Chondrocyte (in vitro differentiated cells): ENCODE results near the gene TCAP. TPM values are rescaled to one million over a fixed set of nuclear protein-coding genes. Genes with fewer than 3 reads are reported as not detected.

Source experiments
- DNase-seq: peaks from one replicate; pipeline ENCODE4 v3.0.0; 2021; ENCODE audit warnings: mixed read lengths, low spot score
- H3K27ac Mint-ChIP-seq: one replicate; pipeline ENCODE4 v1.8.0; 2021; ENCODE audit warnings: mild to moderate bottlenecking, moderate library complexity, mixed read lengths; ENCODE audit not compliant: unreplicated experiment
- H3K27me3 Mint-ChIP-seq: 2 replicates; pipeline ENCODE4 v1.8.0; 2021; ENCODE audit warnings: low read depth, mixed read lengths
- H3K36me3 Mint-ChIP-seq: 2 replicates; pipeline ENCODE4 v1.8.0; 2021; ENCODE audit warnings: low read depth, mixed read lengths
- H3K4me1 Mint-ChIP-seq: 2 replicates; pipeline ENCODE4 v1.8.0; 2021; ENCODE audit warnings: low read depth, mild to moderate bottlenecking, mixed read lengths
- H3K4me3 Mint-ChIP-seq: one replicate; pipeline ENCODE4 v1.8.0; 2021; ENCODE audit warnings: mild to moderate bottlenecking, moderate library complexity, mixed read lengths; ENCODE audit not compliant: unreplicated experiment
- H3K9me3 Mint-ChIP-seq: 2 replicates; pipeline ENCODE4 v1.8.0; 2021; ENCODE audit warnings: low read depth, mixed read lengths
- total RNA-seq: library from RNA; stranded (reverse); gene quantifications from 3 replicates; pipeline ENCODE4 v1.2.1, GENCODE V29; 2021
- TF ChIP-seq, protein P1 (sequence below): fragments of 200-600 bp; sonication (generic); IDR thresholded peaks from 2 replicates; pipeline ENCODE4 v1.5.0; 2021; ENCODE audit warnings: antibody characterized with exemption, mild to moderate bottlenecking, moderate library complexity

TCAP gene
- total RNA-seq, 1 donor from 2014 or later, result 0.77 TPM

DNA sequence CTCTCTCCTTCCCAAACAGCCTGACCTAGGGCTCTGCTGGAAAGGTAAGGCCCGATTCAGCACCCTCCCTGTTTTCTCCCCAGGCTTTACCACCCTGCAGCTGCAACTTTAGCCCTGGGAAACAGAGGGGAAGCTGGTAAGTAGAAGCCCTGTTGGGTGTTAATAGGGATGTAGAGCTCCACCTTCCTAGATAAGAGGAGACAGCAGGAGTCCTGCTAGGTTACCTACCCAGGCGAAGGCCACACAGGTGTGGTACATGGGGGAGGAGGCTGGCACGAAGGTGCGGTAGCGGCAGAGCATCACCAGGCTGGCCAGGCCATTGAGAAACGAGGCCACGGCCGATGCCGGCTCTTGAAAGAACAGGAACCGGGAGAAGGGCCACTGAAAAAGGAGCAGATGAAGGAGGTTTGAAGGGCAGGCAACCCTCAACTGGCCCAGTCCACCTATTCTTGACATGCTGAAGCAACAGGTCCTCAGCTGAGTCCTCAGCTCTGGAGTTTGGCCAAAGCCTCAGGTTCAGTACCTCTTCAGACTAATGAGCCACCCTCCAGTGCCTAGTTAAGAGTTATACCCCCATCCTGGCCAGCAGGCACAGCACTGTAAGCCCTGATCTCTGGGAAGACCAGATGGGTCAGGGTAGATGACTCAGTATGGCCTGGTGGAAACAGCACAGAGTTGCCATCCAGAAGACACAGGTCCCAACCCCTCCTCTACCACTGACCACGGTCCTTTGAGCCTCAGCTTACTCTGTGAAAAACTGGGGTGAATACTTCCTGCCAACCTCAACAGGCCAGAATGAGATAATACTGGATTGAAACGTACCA, 19.4 kb downstream of the TCAP start:
- Mint-ChIP-seq H3K4me1 (peaks cover 23% of the 10 kb centered on the region), H3K27ac (no peak overlapping the region), H3K36me3 (peaks cover 12% of the 10 kb centered on the region), H3K4me3 (no peak overlapping the region), H3K9me3 (no peaks in the 10 kb centered on the region), H3K27me3 (no peaks in the 10 kb centered on the region)
- TF ChIP-seq, protein P1, sequence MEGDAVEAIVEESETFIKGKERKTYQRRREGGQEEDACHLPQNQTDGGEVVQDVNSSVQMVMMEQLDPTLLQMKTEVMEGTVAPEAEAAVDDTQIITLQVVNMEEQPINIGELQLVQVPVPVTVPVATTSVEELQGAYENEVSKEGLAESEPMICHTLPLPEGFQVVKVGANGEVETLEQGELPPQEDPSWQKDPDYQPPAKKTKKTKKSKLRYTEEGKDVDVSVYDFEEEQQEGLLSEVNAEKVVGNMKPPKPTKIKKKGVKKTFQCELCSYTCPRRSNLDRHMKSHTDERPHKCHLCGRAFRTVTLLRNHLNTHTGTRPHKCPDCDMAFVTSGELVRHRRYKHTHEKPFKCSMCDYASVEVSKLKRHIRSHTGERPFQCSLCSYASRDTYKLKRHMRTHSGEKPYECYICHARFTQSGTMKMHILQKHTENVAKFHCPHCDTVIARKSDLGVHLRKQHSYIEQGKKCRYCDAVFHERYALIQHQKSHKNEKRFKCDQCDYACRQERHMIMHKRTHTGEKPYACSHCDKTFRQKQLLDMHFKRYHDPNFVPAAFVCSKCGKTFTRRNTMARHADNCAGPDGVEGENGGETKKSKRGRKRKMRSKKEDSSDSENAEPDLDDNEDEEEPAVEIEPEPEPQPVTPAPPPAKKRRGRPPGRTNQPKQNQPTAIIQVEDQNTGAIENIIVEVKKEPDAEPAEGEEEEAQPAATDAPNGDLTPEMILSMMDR, result no peak
- DNase-seq, result no peak

DNA sequence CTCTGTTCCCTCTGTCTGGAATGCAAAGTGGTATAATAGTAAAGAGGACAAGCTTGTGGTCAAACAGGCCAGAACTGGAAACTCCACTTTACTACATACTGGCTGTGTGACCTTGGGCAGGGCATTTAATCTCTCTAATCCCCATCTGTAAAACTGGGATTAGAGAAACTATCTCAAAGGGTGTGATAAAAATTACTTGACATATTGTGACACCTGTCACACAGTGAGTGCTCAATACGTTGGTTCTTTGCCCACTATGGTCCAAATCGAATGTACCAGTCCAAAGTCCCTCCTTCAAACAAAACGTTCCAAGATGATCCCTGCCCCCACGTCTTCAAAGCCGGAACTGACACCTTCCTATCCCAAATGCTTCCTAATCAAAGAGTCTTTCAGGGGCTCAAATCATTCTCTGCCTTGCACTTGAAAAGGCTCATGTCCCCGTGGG, 22.0 kb downstream of the TCAP start:
- H3K4me3 Mint-ChIP-seq, result peak overlapping the region; percentile 94
- H3K27ac Mint-ChIP-seq, result peak overlapping the region; percentile 96
- peaks cover 19% of the 10 kb centered on the region for H3K4me1 Mint-ChIP-seq
- no peaks in the 10 kb centered on the region for H3K9me3 Mint-ChIP-seq
- DNase-seq, result no peak
- H3K36me3 Mint-ChIP-seq, result peaks cover 10% of the 10 kb centered on the region
- TF ChIP-seq, protein P1, result no peak
- no peaks in the 10 kb centered on the region for H3K27me3 Mint-ChIP-seq

DNA sequence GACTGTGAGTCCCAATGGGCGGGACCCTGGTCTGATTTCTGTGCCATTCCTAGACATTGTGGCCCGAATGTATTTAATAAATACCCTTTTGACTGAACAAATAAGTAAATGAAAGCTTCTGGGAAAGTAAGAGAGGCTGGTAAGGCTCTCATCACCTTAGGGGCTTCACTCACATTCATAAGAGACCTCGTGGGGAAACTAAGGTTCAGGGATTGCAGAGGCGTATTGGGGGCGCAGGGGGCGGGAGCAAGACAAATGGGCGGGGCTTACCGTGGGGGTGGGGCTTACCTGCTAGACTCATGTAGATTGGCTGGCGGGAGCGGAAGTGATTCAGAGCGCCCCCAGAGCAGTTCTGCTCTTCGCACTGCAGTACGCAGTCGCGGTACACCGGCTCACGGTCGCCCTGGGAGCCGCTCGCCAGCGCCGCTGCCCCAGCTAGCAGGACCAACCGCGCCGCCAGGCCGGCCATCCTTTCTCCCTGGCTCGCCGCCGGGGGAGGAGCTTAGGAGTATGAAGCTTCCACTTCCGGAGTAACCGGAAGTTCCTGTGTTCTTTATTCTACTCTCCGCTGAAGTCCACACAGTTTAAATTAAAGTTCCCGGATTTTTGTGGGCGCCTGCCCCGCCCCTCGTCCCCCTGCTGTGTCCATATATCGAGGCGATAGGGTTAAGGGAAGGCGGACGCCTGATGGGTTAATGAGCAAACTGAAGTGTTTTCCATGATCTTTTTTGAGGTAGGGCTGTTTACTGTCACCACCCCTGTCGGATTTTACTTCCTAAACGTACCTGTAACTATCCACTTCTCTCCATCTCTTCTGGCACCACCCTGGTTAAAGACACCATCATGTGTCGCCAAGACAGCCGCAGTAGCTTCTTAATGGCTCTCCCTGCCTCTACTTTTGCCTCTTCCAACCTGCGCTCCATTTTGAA, 22.7 kb downstream of the TCAP start, which contains the start of gene PGAP3:
Gene PGAP3 (minus strand): TSS at position 512 of the 929 bp plus-strand sequence. CDS start 43 bp downstream, at position 469.
- TF ChIP-seq, protein P1, result peak; percentile 40
- Mint-ChIP-seq H3K27me3 (no peaks in the 10 kb centered on the region), H3K9me3 (no peaks in the 10 kb centered on the region), H3K4me1 (peaks cover 19% of the 10 kb centered on the region), H3K36me3 (peaks cover 10% of the 10 kb centered on the region), H3K4me3 (peak within 1 kb of the TSS; percentile 94), H3K27ac (peak within 1 kb of the TSS; percentile 96)
- no peak for DNase-seq

DNA sequence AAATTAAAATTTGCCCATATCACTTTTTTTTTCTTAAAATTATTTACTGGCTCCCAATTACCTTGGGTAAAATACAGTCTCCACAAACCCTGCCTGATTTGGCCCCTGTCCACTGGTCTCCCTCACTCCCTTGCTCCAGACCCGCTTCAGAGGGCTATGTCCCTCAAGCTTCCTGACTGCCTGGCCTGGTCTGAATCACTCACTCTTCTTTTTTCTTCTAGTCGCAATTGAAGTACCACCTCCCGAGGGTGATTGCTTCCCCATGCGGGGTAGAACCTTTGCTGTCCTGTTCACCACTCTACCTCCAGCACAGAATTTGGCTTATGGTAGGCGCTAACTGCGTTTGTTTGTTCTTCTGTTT, 23.3 kb downstream of the TCAP start:
- TF ChIP-seq, protein P1, result no peak
- DNase-seq, result no peak
- Mint-ChIP-seq H3K4me3 (peak overlapping the region; percentile 94), H3K27me3 (no peaks in the 10 kb centered on the region), H3K4me1 (peaks cover 19% of the 10 kb centered on the region), H3K36me3 (peaks cover 6% of the 10 kb centered on the region), H3K27ac (peak overlapping the region; percentile 96), H3K9me3 (no peaks in the 10 kb centered on the region)

DNA sequence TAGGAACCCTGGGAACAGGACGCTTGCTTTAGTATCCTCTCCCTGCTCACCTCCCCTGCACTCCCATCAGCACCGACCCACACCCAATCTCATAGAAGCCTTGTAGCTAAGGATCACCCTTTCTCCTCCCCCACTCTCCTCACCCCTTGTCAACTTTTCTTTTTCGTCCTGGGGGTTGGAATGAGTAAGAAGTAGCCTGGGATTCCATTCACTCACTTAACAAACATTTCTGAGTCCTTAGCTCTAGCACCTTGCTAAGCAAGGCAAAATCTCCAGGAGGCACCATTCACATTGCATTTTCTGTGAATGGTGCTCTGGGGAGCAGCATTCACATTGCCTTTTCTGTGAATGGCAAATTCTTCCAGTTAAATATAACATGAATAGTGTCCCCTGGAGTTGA, 23.8 kb downstream of the TCAP start:
- peaks cover 19% of the 10 kb centered on the region for H3K4me1 Mint-ChIP-seq
- peaks cover 5% of the 10 kb centered on the region for H3K36me3 Mint-ChIP-seq
- peak overlapping the region; percentile 94 for H3K4me3 Mint-ChIP-seq
- no peak overlapping the region for H3K27ac Mint-ChIP-seq
- TF ChIP-seq, protein P1, result no peak
- no peaks in the 10 kb centered on the region for H3K27me3 Mint-ChIP-seq
- no peaks in the 10 kb centered on the region for H3K9me3 Mint-ChIP-seq
- no peak for DNase-seq
